SK-N-SH treated with all-trans-retinoic acid at 6 μM for 48 hours (cell line): Measurements from ENCODE around the gene KLHL29.

ENCODE experiments used
- ARNTL ChIP-seq: fragments of 450-650 bp; formaldehyde crosslinking; IDR thresholded peaks from 2 replicates; pipeline ENCODE4 v1.5.0; 2020; ENCODE audit warnings: low read depth, mild to moderate bottlenecking, moderate library complexity, borderline replicate concordance
- CREB5 ChIP-seq: fragments of 250-450 bp; sonication (Bioruptor Pico); IDR thresholded peaks from 2 replicates; pipeline ENCODE4 v1.5.1; 2020; ENCODE audit warnings: low read depth, mild to moderate bottlenecking, moderate library complexity
- CSDC2 ChIP-seq: fragments of 250-450 bp; sonication (Bioruptor Pico); IDR thresholded peaks from 2 replicates; pipeline ENCODE4 v1.5.0; 2020; ENCODE audit warnings: mild to moderate bottlenecking, moderate library complexity
- OSR1 ChIP-seq: fragments of 250-450 bp; sonication (Bioruptor Pico); IDR thresholded peaks from 2 replicates; pipeline ENCODE4 v1.8.0; 2022; ENCODE audit warnings: moderate library complexity, mild to moderate bottlenecking, inconsistent platforms
- PATZ1 ChIP-seq: fragments of 250-450 bp; sonication (Bioruptor Pico); IDR thresholded peaks from 2 replicates; pipeline ENCODE4 v1.8.0; 2020; ENCODE audit warnings: mild to moderate bottlenecking, moderate library complexity, borderline replicate concordance
- POU6F1 ChIP-seq: fragments of 250-450 bp; sonication (Bioruptor Pico); IDR thresholded peaks from 2 replicates; pipeline ENCODE4 v1.8.0; 2021; ENCODE audit warnings: low read depth, mild to moderate bottlenecking, moderate library complexity, borderline replicate concordance
- SNAI2 ChIP-seq: fragments of 250-450 bp; sonication (Bioruptor Pico); IDR thresholded peaks from 2 replicates; pipeline ENCODE4 v1.5.0; 2020; ENCODE audit warnings: mild to moderate bottlenecking, moderate library complexity
- TCF4 ChIP-seq: fragments of 250-450 bp; sonication (Bioruptor Pico); IDR thresholded peaks from 2 replicates; pipeline ENCODE4 v1.8.0; 2021; ENCODE audit warnings: mild to moderate bottlenecking, moderate library complexity, borderline replicate concordance
- TSHZ2 ChIP-seq: fragments of 250-450 bp; sonication (Bioruptor Pico); IDR thresholded peaks from 2 replicates; pipeline ENCODE4 v1.5.0; 2020; ENCODE audit warnings: mild to moderate bottlenecking, moderate library complexity
- ZC3H10 ChIP-seq: fragments of 250-450 bp; sonication (Bioruptor Pico); IDR thresholded peaks from 2 replicates; pipeline ENCODE4 v1.5.1; 2021; ENCODE audit warnings: mild to moderate bottlenecking, moderate library complexity
- ZFP3 ChIP-seq: fragments of 250-450 bp; sonication (Bioruptor Pico); IDR thresholded peaks from 2 replicates; pipeline ENCODE4 v1.5.0; 2020; ENCODE audit warnings: mild to moderate bottlenecking, moderate library complexity
- ZFP30 ChIP-seq: fragments of 450-650 bp; formaldehyde crosslinking; IDR thresholded peaks from 2 replicates; pipeline ENCODE4 v1.5.0; 2022; ENCODE audit warnings: mild to moderate bottlenecking, moderate library complexity
- ZNF565 ChIP-seq: fragments of 450-650 bp; formaldehyde crosslinking; conservative IDR thresholded peaks from 2 replicates; pipeline ENCODE4 v1.5.0; 2020; ENCODE audit warnings: low read depth, mild to moderate bottlenecking, moderate library complexity

- TF ChIP-seq ZFP3 (CRISPR knock-in tag): no peak
- no peak for TF ChIP-seq SNAI2
- no peak for TF ChIP-seq PATZ1 (CRISPR knock-in tag)
- no peak for TF ChIP-seq CREB5 (CRISPR knock-in tag)
- TF ChIP-seq POU6F1 (CRISPR knock-in tag): no peak
- no peak for TF ChIP-seq ZFP30
- TF ChIP-seq TSHZ2 (CRISPR knock-in tag): no peak
- TF ChIP-seq ZNF565 (CRISPR knock-in tag): no peak
- TF ChIP-seq TCF4 (CRISPR knock-in tag): no peak
- TF ChIP-seq ZC3H10 (CRISPR knock-in tag): no peak
- no peak for TF ChIP-seq ARNTL (CRISPR knock-in tag)
- no peak for TF ChIP-seq CSDC2 (CRISPR knock-in tag)
- TF ChIP-seq OSR1 (CRISPR knock-in tag): no peak
Observed at GRCh38 chr2:23602116-23602515, 217.1 kb downstream of the KLHL29 start.
